Occipital lobe (tissue), 2 donors: ENCODE data around the gene ZMYND15. TPM values are rescaled to one million over a fixed set of nuclear protein-coding genes. Genes with fewer than 3 reads are reported as not detected.
"Not testable (repeated sequence)": the region's sequence is repeated elsewhere in the genome, so short reads cannot be mapped to it uniquely, and the experiment has no call there.

Experiments used
- DNase-seq: peaks from one replicate; lab custom pipeline; 2025; lab: John Stamatoyannopoulos, UW
- total RNA-seq: library from RNA; depleted of rRNA; stranded (reverse); fragments of >200 nt; gene quantifications from one replicate; pipeline ENCODE4 v1.2.3, GENCODE V29; 2014

Gene ZMYND15
- total RNA-seq: 0.31 TPM

- DNase-seq: no peak
Observed at GRCh38 chr17:4739122-4740024, at the start of gene ZMYND15, which contains the start of gene CXCL16. Gene ZMYND15, plus strand, starts transcription at chr17:4739833. Its CDS starts 716 bp downstream, at chr17:4740549. Gene CXCL16, minus strand, starts transcription at chr17:4739928. Its CDS starts 589 bp downstream, at chr17:4739339.

- DNase-seq: not testable (repeated sequence)
Observed at GRCh38 chr17:4689872-4690271, 49.8 kb upstream of the ZMYND15 start.

GRCh38 chr17:4690745-4691144 is 48.9 kb upstream of the ZMYND15 start:
- no peak for DNase-seq

GRCh38 chr17:4691686-4692085 is 47.9 kb upstream of the ZMYND15 start:
- DNase-seq: no peak

GRCh38 chr17:4693416-4693815 is 46.2 kb upstream of the ZMYND15 start:
- DNase-seq: no peak

- no peak for DNase-seq
Observed at GRCh38 chr17:4696437-4696805, 43.2 kb upstream of the ZMYND15 start.

- DNase-seq: not testable (repeated sequence)
Observed at GRCh38 chr17:4699401-4700056, 40.1 kb upstream of the ZMYND15 start.

- DNase-seq: no peak
Observed at GRCh38 chr17:4701116-4701515, 38.5 kb upstream of the ZMYND15 start.

- no peak for DNase-seq
Observed at GRCh38 chr17:4703330-4703691, 36.3 kb upstream of the ZMYND15 start.

- DNase-seq: not testable (repeated sequence)
Observed at GRCh38 chr17:4704574-4704907, 35.1 kb upstream of the ZMYND15 start.

- no peak for DNase-seq
Observed at GRCh38 chr17:4704991-4705390, 34.6 kb upstream of the ZMYND15 start.

- no peak for DNase-seq
Observed at GRCh38 chr17:4706121-4706520, 33.5 kb upstream of the ZMYND15 start.

- DNase-seq: peak; percentile 20
Observed at GRCh38 chr17:4708436-4708835, 31.2 kb upstream of the ZMYND15 start.

GRCh38 chr17:4709794-4710692 is 29.6 kb upstream of the ZMYND15 start, which contains the start of gene ARRB2:
Gene ARRB2, plus strand, starts transcription at chr17:4710632. Its CDS starts 90 bp downstream, at chr17:4710722.
- peak; percentile 99 for DNase-seq

- DNase-seq: no peak
Observed at GRCh38 chr17:4710693-4711634, 28.7 kb upstream of the ZMYND15 start.

- no peak for DNase-seq
Observed at GRCh38 chr17:4711661-4712181, 27.9 kb upstream of the ZMYND15 start.

GRCh38 chr17:4712526-4712925 is 27.1 kb upstream of the ZMYND15 start:
- DNase-seq: no peak

GRCh38 chr17:4714340-4715062 is 25.1 kb upstream of the ZMYND15 start:
- DNase-seq: not testable (repeated sequence)

GRCh38 chr17:4715063-4715744 is 24.4 kb upstream of the ZMYND15 start:
- no peak for DNase-seq
